Stimulated activated CD4-positive, alpha-beta T cell treated with anti-CD3 and anti-CD28 coated beads, Interleukin-2, amount 100 ng/mL, for 48 hours (primary cell): ENCODE data around the gene CD69.
A peak's percentile ranks its signal among the peaks of the same experiment; 100 is the strongest.
"Not testable (repeated sequence)": the region's sequence is repeated elsewhere in the genome, so short reads cannot be mapped to it uniquely, and the experiment has no call there.

ENCODE experiments used
- DNase-seq, 2 donors: peaks; one replicate each; pipeline ENCODE4 v3.0.0-alpha.2; 2020

Gene CD69

DNA sequence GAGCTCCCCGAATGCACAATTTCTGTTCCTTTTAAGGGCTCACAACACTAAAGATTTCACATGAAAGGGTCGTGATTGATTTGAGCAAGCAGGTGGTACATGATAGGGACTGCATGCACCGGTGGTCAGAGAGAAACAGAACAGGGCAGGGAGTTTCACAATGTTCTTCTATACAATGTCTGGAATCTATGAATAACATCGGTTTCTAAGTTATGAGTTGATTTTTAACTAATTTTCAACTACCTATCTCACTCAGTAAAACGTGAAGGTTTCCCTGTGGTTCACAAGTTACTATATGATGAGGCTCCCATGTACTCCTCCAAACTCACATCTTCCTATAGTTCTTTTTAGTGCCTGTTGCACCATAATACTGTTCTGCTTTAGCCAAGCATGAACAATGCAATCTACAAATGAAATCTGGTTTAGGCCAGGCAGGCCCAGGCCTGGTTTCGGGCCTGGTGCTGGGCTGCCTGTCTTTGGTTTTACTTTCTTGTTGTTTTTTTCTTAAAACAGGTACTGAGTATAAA, 47.6 kb downstream of the CD69 start:
- not testable (repeated sequence) for DNase-seq

DNA sequence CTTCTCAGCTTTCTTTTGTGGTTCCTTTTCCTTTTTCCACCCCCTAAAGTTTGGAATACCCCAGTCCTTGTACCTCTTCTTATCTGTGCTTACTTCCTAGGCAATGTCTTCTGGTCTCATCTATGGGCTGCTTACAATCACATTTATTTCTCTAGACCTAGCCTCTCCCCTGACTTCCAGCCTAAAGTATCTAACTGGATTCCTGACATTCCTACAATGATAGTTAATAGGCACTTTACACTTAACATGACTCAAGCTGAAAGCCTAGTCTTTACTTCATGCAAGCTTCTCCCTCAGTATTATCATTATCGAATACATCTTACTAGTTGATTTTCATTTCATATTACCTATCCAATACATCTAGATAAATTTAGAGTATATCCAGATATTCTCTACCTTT, 49.0 kb downstream of the CD69 start:
- DNase-seq, result no peak

DNA sequence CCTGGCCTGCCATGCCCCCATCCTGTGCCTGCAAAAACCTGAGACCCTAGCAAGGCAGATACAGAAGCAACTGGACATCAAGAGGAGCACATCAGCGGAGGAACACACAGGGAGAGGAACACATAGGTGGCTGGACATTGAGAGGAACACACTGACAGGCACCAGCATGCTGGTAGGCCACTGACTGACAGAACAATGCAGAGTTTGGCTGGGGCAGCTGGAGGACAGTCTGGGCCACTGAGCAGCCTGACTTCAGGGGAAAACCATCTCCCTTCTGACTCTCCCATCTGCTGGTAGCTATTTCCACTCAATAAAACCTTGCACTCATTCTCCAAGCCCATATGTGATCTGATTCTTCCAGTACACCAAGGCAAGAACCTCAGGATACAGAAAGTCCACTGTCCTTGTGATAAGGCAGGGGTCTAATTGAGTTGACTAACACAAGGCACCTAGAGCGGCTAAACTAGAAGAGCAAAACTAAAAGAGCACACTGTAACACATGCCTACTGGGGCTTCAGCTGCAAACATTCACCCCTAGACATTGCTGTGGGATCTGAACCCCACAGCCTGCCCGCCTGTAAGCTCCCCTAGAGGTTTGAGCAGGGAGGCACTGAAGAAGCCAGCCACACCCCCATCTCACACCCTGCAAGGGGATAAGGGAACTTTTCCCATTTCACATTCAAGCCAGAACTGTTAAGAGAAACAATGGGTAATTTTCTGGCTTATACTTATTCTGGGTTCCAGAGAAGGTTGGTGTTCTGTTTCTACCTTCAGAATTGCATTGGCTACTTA, 49.9 kb downstream of the CD69 start:
- DNase-seq, result no peak

DNA sequence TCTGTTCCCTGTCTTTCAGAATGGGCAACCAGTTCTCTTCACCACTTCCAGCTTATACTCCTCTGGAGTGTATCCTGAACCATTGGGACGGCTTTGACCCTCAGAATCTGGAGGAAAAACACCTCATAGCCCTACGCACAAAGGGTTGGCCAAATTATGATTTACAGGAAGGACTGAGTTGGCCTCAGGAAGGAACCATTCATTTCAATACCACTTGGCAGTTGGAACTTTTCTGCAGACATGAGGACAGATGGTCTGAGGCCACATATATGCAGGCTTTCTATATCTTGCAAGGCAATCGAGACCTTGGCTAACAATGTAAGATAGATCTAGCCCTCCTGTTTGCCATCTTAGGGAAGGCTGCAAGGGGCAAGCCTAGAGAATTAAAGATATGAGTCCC, 51.8 kb downstream of the CD69 start:
- no peak for DNase-seq

DNA sequence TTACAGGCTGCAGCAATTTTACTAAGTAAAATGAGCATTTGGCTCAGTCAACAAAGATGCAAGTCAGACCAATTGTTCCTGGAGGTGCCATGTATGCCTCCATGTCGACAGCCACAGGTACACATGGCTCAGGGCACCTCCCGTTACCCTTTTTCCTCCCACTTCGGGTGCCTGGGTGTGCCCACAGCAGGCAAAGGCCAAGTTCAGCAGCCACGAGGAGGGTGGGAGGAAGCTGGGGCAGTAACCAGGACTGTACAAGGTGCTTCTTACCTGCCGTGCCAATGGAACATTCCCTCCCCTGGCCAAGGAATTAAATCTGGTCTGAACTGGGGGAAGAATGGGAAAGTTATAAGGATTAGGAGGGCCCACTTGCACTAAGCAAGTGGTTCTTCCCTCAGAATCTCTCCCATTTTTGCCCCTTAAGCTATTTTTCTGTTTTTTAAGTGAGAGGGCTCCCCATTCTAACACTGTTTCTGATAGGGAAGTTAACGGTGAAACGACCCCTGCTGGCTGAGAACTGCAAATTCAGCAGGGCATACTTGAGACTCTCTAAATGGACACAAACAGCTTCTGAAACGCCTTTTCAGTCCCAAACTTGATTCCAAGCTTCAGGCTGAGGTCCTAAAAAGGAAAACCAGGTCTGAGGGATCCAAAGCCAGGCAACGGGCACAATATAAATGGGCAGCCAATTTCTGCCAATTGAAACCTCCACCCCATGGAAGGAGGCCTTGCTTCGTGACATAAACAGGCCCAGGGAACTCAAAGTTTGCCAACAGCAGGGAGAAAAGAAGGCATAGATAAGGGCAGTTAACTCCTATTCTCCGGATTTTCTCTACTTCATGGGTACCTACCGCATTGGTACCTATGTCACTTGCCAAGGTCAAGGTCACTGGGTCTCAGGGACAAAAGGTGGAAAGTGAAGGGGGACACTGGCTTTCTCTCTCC, 52.6 kb downstream of the CD69 start:
- peak; percentile 57 to 60 for DNase-seq

DNA sequence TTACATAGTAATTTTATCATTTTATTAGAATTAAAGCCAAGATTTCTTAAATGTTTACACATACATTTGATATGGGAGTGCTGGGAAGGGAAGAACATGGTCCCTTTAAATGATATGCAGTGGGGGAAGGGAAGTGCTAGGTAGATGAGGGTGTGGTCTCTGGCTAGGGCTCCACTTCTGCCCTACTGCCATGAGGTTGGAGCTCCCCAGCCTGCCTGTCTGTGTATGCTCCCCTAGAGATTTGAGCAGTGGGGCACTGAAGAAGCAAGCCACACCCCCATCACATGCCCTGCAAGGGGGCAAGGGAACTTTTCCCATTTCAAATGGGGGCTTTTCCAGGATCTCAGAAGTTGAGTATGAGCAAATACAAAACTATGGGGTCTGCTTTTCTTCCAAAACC, 53.3 kb downstream of the CD69 start:
- no peak for DNase-seq

DNA sequence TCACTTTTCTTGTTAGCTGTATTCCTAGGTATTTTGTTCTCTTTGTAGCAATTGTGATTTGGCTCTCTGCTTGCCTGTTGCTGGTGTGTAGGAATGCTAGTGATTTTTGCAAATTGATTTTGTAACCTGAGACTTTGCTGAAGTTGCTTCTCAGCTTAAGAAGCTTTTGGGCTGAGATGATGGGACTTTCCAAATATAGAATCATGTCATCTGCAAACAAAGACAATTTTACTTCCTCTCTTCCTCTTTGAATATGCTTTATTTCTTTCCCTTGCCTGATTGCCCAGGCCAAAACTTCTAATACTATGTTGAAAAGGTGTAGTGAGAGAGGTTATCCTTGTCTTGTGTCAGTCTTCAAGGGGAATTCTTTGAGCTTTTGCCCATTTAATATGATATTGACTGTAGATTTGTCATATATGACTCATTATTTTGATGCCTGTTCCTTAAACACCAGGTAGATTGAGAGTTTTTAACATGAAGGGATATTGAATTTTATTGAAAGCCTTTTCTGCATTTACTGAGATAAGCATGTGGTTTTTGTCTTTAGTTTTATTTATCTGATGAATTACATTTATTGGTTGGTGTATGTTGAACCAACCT, 54.5 kb downstream of the CD69 start:
- DNase-seq, result no peak

DNA sequence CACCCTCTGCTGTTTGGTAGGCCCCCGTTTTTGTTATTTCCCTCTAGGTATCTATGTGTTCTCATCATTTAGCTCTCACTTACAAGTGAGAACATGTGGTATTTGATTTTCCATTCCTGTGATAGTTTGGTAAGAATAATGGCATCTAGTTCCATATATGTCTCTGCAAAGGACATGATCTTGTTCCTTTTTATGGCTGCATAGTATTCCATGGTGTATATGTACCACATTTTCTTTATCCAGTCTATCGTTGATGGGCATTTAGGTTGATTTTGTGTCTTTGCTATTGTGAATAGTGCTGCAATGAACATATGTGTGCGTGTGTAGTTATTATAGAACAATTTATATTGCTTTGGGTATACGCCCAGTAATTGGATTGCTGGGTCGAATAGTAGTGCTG, 56.1 kb downstream of the CD69 start:
- not testable (repeated sequence) for DNase-seq
